HG03520 (cell line): ENCODE measurements around the gene BTBD16.
A peak's percentile ranks its signal among the peaks of the same experiment; 100 is the strongest.

Experiments
- ATAC-seq: cut with Tn5 transposase; IDR thresholded peaks from one replicate; pipeline ENCODE4 v1.9.1; 2021; ENCODE audit warnings: mild to moderate bottlenecking, moderate library complexity; ENCODE audit not compliant: unreplicated experiment

Gene BTBD16

GRCh38 chr10:122362621-122363020 is 91.5 kb downstream of the BTBD16 start:
- no peak for ATAC-seq

GRCh38 chr10:122363311-122363710 is 92.2 kb downstream of the BTBD16 start:
- no peak for ATAC-seq

- no peak for ATAC-seq
These were observed 92.8 kb downstream of the BTBD16 start for GRCh38 chr10:122363722-122364463.

- ATAC-seq = no peak
These were observed 97.6 kb downstream of the BTBD16 start for GRCh38 chr10:122368502-122369254.

DNA sequence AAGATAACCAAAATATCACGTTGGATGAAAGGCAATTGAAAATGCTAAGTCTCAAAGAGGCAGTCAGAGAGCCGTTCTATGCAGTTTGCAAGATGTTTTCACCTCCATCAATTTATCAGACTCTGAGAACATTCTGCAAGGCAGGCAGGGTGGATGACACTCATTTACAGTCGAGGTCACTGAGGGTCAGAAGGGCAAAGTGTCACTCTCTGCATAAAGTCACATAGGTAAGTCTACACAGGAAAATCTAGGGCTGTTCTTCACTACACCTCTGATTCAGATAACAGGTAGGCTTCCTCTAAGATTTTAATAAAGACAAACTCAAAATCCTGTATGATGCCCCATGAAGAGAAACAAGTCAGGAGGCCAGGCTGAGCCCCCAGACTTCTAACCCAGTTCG is 102.0 kb downstream of the BTBD16 start:
- no peak for ATAC-seq

DNA sequence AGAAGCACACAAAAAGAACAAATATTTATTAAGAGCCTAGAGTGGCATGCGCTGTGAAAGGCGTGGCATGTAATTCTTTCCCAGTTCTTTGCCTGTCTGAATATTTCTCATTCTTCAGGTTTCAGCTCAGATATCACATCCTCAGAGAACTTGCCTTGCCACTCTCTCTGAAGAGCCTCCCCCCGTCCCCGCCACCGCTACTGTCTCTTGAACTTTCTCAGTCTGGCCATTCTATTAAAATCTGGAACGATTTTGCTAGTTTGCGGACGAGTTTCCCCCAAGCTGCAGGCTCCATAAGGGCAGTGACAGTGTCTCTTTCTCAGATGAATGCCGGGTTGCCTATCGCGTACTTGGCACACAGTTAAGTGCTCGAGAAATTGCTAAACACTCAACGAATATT is 102.6 kb downstream of the BTBD16 start:
- no peak for ATAC-seq

DNA sequence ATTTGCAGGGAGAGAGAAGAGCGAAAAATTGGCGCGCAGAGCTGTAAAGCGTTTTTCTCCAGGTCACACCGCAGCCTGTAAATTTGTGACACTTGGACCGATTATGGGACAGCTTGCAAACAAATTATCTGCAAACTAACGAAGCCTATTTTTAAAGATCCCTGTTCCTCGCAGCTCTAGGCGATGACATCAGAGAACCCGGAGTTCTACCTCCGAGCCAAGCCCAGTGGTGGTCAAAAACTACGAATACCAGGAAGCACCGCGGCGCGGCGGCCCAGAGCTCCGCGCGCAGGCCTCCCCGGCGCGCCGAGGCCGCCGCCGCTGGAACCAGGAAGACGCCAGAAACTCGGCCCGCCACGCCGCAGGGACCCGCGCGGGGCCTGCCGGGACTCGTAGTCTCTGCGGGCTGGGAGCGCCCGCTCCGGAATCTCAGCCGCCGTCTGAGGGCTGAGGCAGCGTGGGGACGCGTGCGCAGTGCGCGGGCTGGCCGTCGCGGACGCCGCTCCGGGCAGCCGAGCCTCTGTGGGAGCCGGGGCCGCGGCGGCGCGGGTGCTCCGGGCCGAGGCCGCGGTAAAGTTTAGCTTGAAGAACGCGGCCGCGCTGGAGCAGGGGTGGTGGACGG is 103.3 kb downstream of the BTBD16 start, which contains the start of gene PLEKHA1:
TSS of gene PLEKHA1 (plus strand) at position 472 of the 622 bp plus-strand sequence. CDS start 18,493 bp downstream, outside the sequence.
- peak; percentile 91 for ATAC-seq

DNA sequence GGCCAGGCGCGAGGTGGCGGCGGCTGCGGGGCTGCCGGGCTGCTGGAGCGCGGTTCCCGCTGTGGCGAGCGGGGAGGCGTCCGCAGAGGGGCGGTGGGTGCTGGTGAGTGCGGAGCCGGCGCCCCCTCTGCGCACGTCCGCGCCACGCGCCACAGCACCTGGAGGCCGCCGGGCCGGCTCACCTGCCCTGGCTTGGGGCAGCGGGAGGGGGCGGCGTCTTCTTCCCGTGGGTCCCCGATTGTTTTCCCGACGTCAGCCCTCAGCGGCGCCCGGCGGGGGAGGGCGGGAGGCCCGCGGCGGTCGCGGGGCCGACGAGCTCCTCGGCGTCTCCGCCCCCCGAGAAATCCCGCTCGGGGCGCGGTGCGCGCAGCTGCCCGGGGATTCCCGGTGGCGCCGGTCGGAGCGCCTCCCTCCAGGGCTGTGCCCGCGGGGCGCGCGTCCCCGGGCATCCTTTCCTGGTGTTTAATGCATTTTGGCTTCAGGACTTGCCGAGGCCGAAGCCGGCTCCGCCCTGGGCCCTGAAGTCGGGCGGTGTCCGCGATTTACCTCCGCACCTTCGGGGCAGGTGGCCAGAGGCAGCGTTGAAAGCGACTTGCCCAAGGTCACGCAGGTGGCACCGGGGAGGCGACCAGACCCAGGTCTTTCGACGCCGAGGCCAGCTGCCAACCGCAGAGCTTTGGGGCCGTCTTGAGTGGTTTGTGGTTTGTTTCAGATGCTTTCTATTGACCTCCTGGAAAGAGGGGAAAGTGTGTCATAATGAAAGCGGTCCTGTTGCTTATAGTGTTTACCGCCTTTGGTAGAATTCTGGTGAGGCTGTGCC is 104.0 kb downstream of the BTBD16 start:
- ATAC-seq = peak; percentile 47

GRCh38 chr10:122375679-122376160 is 104.6 kb downstream of the BTBD16 start:
- ATAC-seq = no peak

- no peak for ATAC-seq
These were observed 105.4 kb downstream of the BTBD16 start for GRCh38 chr10:122376364-122376961.

GRCh38 chr10:122379041-122379440 is 107.9 kb downstream of the BTBD16 start:
- ATAC-seq = no peak

GRCh38 chr10:122379537-122379936 is 108.4 kb downstream of the BTBD16 start:
- ATAC-seq = no peak

DNA sequence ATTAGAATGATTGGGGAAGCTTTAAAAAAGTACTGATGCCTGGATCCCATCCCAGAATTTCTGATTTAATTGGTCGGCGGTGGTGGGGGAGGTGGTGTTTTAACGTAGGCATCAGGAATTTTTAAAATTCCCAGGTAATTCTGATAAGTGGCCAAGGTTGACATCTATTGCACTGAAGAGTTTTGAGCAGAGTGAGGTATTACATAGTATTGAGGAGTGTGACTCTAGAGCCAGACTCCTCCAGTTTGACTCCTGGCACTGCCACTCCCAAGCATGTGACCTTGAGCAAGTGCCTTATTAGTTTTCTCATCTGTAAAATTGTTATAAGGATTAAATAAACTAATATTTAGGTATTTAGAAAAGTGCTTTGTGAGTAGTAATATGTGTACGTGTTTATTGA is 109.6 kb downstream of the BTBD16 start:
- no peak for ATAC-seq

DNA sequence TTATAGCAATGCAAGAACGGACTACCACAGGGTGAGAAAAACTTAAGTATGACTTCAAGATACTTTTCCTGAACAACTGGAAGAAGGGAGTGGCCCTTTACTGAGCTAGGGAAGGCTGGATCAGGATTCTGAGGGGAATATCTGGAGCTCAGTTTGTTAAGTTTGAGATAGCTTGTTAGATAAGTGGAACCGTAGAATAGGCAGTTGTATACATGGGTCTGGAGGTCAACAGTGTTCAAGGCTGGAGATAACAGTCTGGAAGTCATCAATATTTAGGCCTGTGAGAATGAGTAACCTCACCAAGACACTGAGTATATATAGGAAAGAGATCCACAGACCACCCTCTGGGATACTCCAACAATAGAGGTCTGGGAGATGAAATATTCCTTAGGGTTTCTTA is 110.6 kb downstream of the BTBD16 start:
- no peak for ATAC-seq

DNA sequence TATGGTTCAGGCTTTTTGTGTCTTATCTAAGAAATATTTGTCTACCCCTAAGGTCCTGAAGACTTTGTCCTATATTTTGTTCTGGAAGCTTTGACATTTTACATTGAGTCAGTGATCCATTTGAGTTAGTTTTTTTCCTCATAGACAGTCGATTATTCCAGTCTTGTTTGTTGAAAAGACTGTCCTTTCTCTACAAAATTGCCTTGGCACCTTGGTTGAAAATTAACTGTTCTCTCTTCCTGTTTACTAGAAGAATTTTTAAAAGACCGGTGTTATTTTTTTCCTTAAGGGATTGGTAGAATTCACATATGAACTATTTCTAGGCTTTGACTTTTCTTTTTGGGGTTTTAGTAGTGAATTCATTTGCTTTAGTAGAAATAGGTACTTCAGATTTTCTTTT is 115.4 kb downstream of the BTBD16 start:
- ATAC-seq = no peak

GRCh38 chr10:122387572-122387971 is 116.5 kb downstream of the BTBD16 start:
- ATAC-seq = no peak
